ENCODE measurements around the gene CEBPE.
A peak's percentile ranks its signal among the peaks of the same experiment; 100 is the strongest.

Gene CEBPE

GRCh38 chr14:23142826-23143225 is 23.8 kb upstream of the CEBPE start:
- DNase-seq: no peak

GRCh38 chr14:23141706-23142444 is 22.8 kb upstream of the CEBPE start:
- DNase-seq: peak; percentile 63

- DNase-seq: peak; percentile 27
Measured at GRCh38 chr14:23140371-23140770, 21.3 kb upstream of the CEBPE start.

- no peak for DNase-seq
Measured at GRCh38 chr14:23139874-23140273, 20.8 kb upstream of the CEBPE start.

- no peak for DNase-seq
Measured at GRCh38 chr14:23137813-23138535, 18.9 kb upstream of the CEBPE start.

- DNase-seq: no peak
Measured at GRCh38 chr14:23137192-23137812, 18.2 kb upstream of the CEBPE start.

- no peak for DNase-seq
Measured at GRCh38 chr14:23136566-23137133, 17.6 kb upstream of the CEBPE start.

- DNase-seq: no peak
Measured at GRCh38 chr14:23132970-23133369, 13.9 kb upstream of the CEBPE start.

- DNase-seq: no peak
Measured at GRCh38 chr14:23131482-23131881, 12.4 kb upstream of the CEBPE start.

- no peak for DNase-seq
Measured at GRCh38 chr14:23130871-23131270, 11.8 kb upstream of the CEBPE start.

- DNase-seq: no peak
Measured at GRCh38 chr14:23129759-23130316, 10.8 kb upstream of the CEBPE start.

- DNase-seq: no peak
Measured at GRCh38 chr14:23128969-23129758, 10.1 kb upstream of the CEBPE start.

- no peak for DNase-seq
Measured at GRCh38 chr14:23127861-23128260, 8.8 kb upstream of the CEBPE start.

- DNase-seq: no peak
Measured at GRCh38 chr14:23126548-23127278, 7.7 kb upstream of the CEBPE start.

- no peak for DNase-seq
Measured at GRCh38 chr14:23125933-23126524, 7.0 kb upstream of the CEBPE start.

- DNase-seq: no peak
Measured at GRCh38 chr14:23125011-23125410, 6.0 kb upstream of the CEBPE start.

- DNase-seq: no peak
Measured at GRCh38 chr14:23124337-23124954, 5.4 kb upstream of the CEBPE start.

- no peak for DNase-seq
Measured at GRCh38 chr14:23123419-23123818, 4.4 kb upstream of the CEBPE start.

- no peak for DNase-seq
Measured at GRCh38 chr14:23122086-23122485, 3.0 kb upstream of the CEBPE start.

GRCh38 chr14:23121361-23121771 is 2.3 kb upstream of the CEBPE start:
- no peak for DNase-seq
